ENCODE data around the gene ABO. TPM values are rescaled to one million over a fixed set of nuclear protein-coding genes. Genes with fewer than 3 reads are reported as not detected.

ABO gene
- total RNA-seq, 2 experiments from 2014 or later, result 0.19 to 0.31 TPM

DNA sequence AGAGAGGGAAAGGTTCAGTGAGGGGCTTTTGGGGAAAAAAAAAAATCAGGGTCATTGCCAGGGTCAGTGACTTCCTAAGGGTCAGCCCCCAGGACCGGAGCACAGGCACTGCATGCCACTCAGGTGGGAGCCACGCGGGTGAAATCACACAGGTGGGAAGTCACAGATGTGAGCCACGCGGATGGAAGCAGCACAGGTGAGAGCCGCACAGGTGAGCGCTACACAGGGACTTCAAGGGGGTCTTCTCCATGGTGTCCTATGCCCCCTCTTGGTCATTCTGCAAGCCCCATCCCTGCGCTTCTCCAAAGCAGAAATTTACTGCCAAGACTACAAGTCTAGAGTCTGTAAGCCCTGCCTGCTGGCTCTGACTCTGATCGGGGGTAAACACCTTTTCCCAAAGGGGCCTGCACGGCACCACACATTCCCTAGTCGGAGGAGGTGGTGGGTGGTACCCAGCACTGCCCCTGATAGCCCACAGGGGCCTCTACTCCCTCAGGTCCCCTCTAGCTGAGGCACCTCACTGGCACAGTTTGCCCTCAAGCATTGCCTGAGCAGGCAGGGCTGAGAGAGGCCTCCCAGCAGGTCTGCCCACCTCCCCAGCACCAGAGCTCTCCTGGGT lies 47.6 kb downstream of the ABO start:
- ATAC-seq (ENCODE audit: poor library complexity) (no peak), DNase-seq (no peak)
- intact Hi-C loops (cut with DNase I, micrococcal nuclease), result no loop called here
- Histone ChIP-seq H3K4me3 (ENCODE audit: low read length) (no peak overlapping the region), H3K27ac (ENCODE audit: low read depth in 1 of 2, low read length in 2 of 2) (no peak overlapping the region), H3K36me3 (ENCODE audit: insufficient read depth, low read length) (no peaks in the 10 kb centered on the region), H3K4me1 (ENCODE audit: insufficient read depth, low read length) (no peaks in the 10 kb centered on the region), H3K9me3 (ENCODE audit: control insufficient read depth in 1 of 2, insufficient read depth in 1 of 2, low read length in 2 of 2) (no peaks in the 10 kb centered on the region), H3K27me3 (ENCODE audit: control insufficient read depth in 1 of 2, insufficient read depth in 2 of 2, low read length in 2 of 2) (peaks cover 3 to 8% of the 10 kb centered on the region in 2 experiments)
- POLR2A ChIA-PET, result no interaction called here
- peaks cover 4% of the 10 kb centered on the region for H3K27me3 Mint-ChIP-seq
- H3K9me3 Mint-ChIP-seq, result no peaks in the 10 kb centered on the region
- CTCF ChIA-PET, result no interaction called here
- no peaks in the 10 kb centered on the region for H3K4me1 Mint-ChIP-seq (ENCODE audit: low read depth)
- no peak overlapping the region for H3K27ac Mint-ChIP-seq
- H3K4me3 Mint-ChIP-seq, result no peak overlapping the region
- TF ChIP-seq, protein P1, sequence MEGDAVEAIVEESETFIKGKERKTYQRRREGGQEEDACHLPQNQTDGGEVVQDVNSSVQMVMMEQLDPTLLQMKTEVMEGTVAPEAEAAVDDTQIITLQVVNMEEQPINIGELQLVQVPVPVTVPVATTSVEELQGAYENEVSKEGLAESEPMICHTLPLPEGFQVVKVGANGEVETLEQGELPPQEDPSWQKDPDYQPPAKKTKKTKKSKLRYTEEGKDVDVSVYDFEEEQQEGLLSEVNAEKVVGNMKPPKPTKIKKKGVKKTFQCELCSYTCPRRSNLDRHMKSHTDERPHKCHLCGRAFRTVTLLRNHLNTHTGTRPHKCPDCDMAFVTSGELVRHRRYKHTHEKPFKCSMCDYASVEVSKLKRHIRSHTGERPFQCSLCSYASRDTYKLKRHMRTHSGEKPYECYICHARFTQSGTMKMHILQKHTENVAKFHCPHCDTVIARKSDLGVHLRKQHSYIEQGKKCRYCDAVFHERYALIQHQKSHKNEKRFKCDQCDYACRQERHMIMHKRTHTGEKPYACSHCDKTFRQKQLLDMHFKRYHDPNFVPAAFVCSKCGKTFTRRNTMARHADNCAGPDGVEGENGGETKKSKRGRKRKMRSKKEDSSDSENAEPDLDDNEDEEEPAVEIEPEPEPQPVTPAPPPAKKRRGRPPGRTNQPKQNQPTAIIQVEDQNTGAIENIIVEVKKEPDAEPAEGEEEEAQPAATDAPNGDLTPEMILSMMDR (IDR thresholded peaks at IDR 0.05), result no peak
- H3K36me3 Mint-ChIP-seq (ENCODE audit: low read depth), result no peaks in the 10 kb centered on the region

GRCh38 chr9:133226219-133227171 lies 48.5 kb downstream of the ABO start:
- Mint-ChIP-seq H3K4me1 (ENCODE audit: low read depth) (no peaks in the 10 kb centered on the region), H3K27ac (no peak overlapping the region), H3K4me3 (no peak overlapping the region), H3K36me3 (ENCODE audit: low read depth) (no peaks in the 10 kb centered on the region), H3K9me3 (no peaks in the 10 kb centered on the region), H3K27me3 (peaks cover 5% of the 10 kb centered on the region)
- POLR2A ChIA-PET, result no interaction called here
- TF ChIP-seq, protein P1 (IDR thresholded peaks at IDR 0.05), result no peak
- DNase-seq, result no peak
- ATAC-seq (ENCODE audit: poor library complexity), result no peak
- intact Hi-C loops (cut with DNase I, micrococcal nuclease), result no loop called here
- CTCF ChIA-PET, result no interaction called here
- Histone ChIP-seq H3K27ac (ENCODE audit: low read depth in 1 of 2, low read length in 2 of 2) (no peak overlapping the region), H3K27me3 (ENCODE audit: control insufficient read depth in 1 of 2, insufficient read depth in 2 of 2, low read length in 2 of 2) (peaks cover 3 to 8% of the 10 kb centered on the region in 2 experiments), H3K9me3 (ENCODE audit: control insufficient read depth in 1 of 2, insufficient read depth in 1 of 2, low read length in 2 of 2) (no peaks in the 10 kb centered on the region), H3K4me1 (ENCODE audit: insufficient read depth, low read length) (no peaks in the 10 kb centered on the region), H3K4me3 (ENCODE audit: low read length) (no peak overlapping the region), H3K36me3 (ENCODE audit: insufficient read depth, low read length) (no peaks in the 10 kb centered on the region)

DNA sequence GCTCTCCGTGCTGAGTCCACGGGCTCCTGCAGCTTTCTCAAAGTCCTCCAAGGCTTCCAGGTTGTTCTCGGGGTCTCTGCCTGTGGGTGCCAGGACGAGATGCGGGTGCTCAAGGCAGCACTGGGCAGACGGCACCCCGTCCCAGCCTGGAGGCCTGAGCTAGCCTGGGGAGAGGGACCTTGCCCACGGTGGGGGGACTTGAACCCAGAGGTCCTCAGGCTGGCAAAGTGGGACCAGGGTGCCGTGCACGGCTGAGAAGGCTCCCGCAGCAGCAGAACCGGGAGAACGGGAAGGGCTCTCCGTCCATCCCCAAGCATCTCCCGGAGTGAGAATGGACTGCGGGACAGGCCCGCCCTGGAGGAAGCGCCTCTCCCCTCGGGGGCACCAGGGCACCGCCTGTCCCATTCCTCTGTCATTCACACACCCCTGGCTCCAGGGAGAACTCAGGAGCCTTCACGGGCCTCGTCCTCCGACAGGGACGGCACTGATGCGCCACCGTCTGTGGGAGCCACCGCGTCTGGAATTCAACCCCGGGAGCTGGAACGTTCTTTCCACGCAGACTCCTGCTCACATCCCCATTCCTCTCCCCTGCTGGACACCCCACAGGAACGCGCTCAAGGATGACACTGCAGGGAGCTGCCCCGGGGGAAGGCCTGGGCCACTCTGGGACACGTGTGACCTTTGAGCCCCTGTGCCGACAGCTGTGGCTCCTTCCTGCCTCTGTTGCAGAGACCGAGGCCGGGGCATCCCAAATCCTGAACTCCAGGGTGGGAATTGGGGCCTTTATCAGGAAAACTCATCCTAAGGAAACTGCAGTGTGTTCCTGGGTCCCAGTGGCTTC lies 49.6 kb downstream of the ABO start:
- Histone ChIP-seq H3K4me3 (ENCODE audit: low read length) (no peak overlapping the region), H3K4me1 (ENCODE audit: insufficient read depth, low read length) (no peaks in the 10 kb centered on the region), H3K27ac (ENCODE audit: low read depth in 1 of 2, low read length in 2 of 2) (no peak overlapping the region), H3K27me3 (ENCODE audit: control insufficient read depth in 1 of 2, insufficient read depth in 2 of 2, low read length in 2 of 2) (peaks cover 3 to 8% of the 10 kb centered on the region in 2 experiments), H3K9me3 (ENCODE audit: control insufficient read depth in 1 of 2, insufficient read depth in 1 of 2, low read length in 2 of 2) (peaks cover 0 to 4% of the 10 kb centered on the region in 2 experiments), H3K36me3 (ENCODE audit: insufficient read depth, low read length) (no peaks in the 10 kb centered on the region)
- TF ChIP-seq, protein P1 (IDR thresholded peaks at IDR 0.05), result no peak
- DNase-seq (no peak), ATAC-seq (ENCODE audit: poor library complexity) (no peak)
- ChIA-PET CTCF (no interaction called here), POLR2A (no interaction called here)
- Mint-ChIP-seq H3K27ac (no peak overlapping the region), H3K36me3 (ENCODE audit: low read depth) (no peaks in the 10 kb centered on the region), H3K4me3 (no peak overlapping the region), H3K4me1 (ENCODE audit: low read depth) (no peaks in the 10 kb centered on the region), H3K9me3 (no peaks in the 10 kb centered on the region), H3K27me3 (peaks cover 14% of the 10 kb centered on the region)
- intact Hi-C loops (cut with DNase I, micrococcal nuclease), result no loop called here

All from CD4-positive, alpha-beta T cell (primary cell).